K562 (cell line): ENCODE measurements around the gene RSPH1. TPM values are rescaled to one million over a fixed set of nuclear protein-coding genes. Genes with fewer than 3 reads are reported as not detected.
A peak's percentile ranks its signal among the peaks of the same experiment; 100 is the strongest.

Experiments used
- ELF4 ChIP-seq: fragments of 450-650 bp; formaldehyde crosslinking; IDR thresholded peaks from 2 replicates; pipeline ENCODE4 v1.4.0; 2022; ENCODE audit warnings: missing genetic modification characterization
- MXI1 ChIP-seq: IDR thresholded peaks from 2 replicates; pipeline ENCODE4 v1.6.1; 2011; ENCODE audit warnings: low read depth, mild to moderate bottlenecking, improper control_type of control experiment, low read length
- RREB1 ChIP-seq: fragments of 250-450 bp; sonication (Bioruptor Pico); IDR thresholded peaks from 2 replicates; pipeline ENCODE4 v1.4.0; 2020
- THAP7 ChIP-seq: fragments of 250-450 bp; sonication (Bioruptor Pico); IDR thresholded peaks from 2 replicates; pipeline ENCODE4 v1.5.0; 2021
- VEZF1 ChIP-seq: fragments of 200-800 bp; sonication (Bioruptor generic); IDR thresholded peaks from 2 replicates; pipeline ENCODE4 v1.6.1; 2017; ENCODE audit warnings: missing genetic modification characterization, missing compliant biosample characterization
- ZNF407 ChIP-seq: fragments of 450-650 bp; IDR thresholded peaks from 2 replicates; pipeline ENCODE4 v1.6.1; 2016; ENCODE audit warnings: low read depth
- polyA plus RNA-seq, 8 experiments: library from polyadenylated mRNA; depleted of rRNA in 4 of 8; stranded (reverse) in 5 of 8; unstranded in 3 of 8; fragments of >200 nt; fragmentation: Nextera tagmentation in 2 of 8; fragmentation: Illumina TruSeq in 1 of 8; extraction: Ambion mirVana in 2 of 8; extraction: Trizol in 1 of 8; gene quantifications; 2 replicates each; pipeline versions ENCODE4 v1.2.1 to v1.2.3, GENCODE V29; 2011 to 2014; ENCODE audit warnings: inconsistent platforms in 1 of 8, missing spikeins in 1 of 8
- total RNA-seq, 7 experiments: library from RNA; depleted of rRNA in 6 of 7; stranded (reverse); fragments of >200 nt in 6 of 7; fragmentation: Illumina TruSeq in 2 of 7; extraction: Trizol in 2 of 7; gene quantifications; 2 replicates each; pipeline versions ENCODE4 v1.2.1 to v1.2.3, GENCODE V29; 2011 to 2021; ENCODE audit warnings: low replicate concordance in 1 of 7

The RSPH1 gene
- total and polyA plus RNA-seq, 9 of the 15 experiments (the other 6 are each of a cell fraction or from before 2014, with no cell fraction given), result 0.17 TPM; not detected in 8

GRCh38 chr21:42496120-42496838 is at the start of gene RSPH1 (continued):
- TF ChIP-seq ZNF407 (no peak), MXI1 (peak; percentile 98), THAP7 (CRISPR knock-in tag) (no peak), VEZF1 (CRISPR knock-in tag) (peak; percentile 61; the same call in 1 of the 2 replicates), ELF4 (CRISPR knock-in tag) (peak; percentile 83; the same call in 1 of the 2 replicates), RREB1 (CRISPR knock-in tag) (peak; percentile 87)
